Measurements from ENCODE around the gene HOXC12.
A peak's percentile ranks its signal among the peaks of the same experiment; 100 is the strongest.

HOXC12 gene

GRCh38 chr12:53968214-53969127 lies 13.8 kb downstream of the HOXC12 start (continued):
- peak; percentile 32 for TF ChIP-seq ZBTB26 (tag by site-specific recombination; optimal IDR thresholded peaks at IDR 0.05)
- no peak for TF ChIP-seq ZNF776 (tag by site-specific recombination; IDR thresholded peaks at IDR 0.05; ENCODE audit: borderline replicate concordance)
- TF ChIP-seq PRDM4 (tag by site-specific recombination; IDR thresholded peaks at IDR 0.05): peak; percentile 65; the same call in 1 of the 2 replicates
- no peak for TF ChIP-seq ZNF416 (tag by site-specific recombination; IDR thresholded peaks at IDR 0.05)
- no peak for TF ChIP-seq HOXA7 (CRISPR knock-in tag; IDR thresholded peaks at IDR 0.05; ENCODE audit: borderline replicate concordance)
- TF ChIP-seq ZNF560 (tag by site-specific recombination; IDR thresholded peaks at IDR 0.05; ENCODE audit: borderline replicate concordance): no peak
- 0 out of 2 replicates have a peak, but pooled peaks have one; percentile 7 for TF ChIP-seq KLF17 (tag by site-specific recombination; IDR thresholded peaks at IDR 0.05)
- 0 out of 2 replicates have a peak, but pooled peaks have one; percentile 26 for TF ChIP-seq YY1 (tag by site-specific recombination; IDR thresholded peaks at IDR 0.05)
- no peak for TF ChIP-seq ZNF121 (tag by site-specific recombination; IDR thresholded peaks at IDR 0.05)
- TF ChIP-seq ZNF585B (tag by site-specific recombination; IDR thresholded peaks at IDR 0.05): no peak
- TF ChIP-seq ZNF518A (tag by site-specific recombination; conservative IDR thresholded peaks at IDR 0.05; ENCODE audit: low read depth): no peak
- TF ChIP-seq ZNF791 (tag by site-specific recombination; IDR thresholded peaks at IDR 0.05): no peak
- TF ChIP-seq ZNF600 (tag by site-specific recombination; IDR thresholded peaks at IDR 0.05): peak; percentile 95
- no peak for TF ChIP-seq EGR2 (tag by site-specific recombination; IDR thresholded peaks at IDR 0.05; ENCODE audit: low read depth)
- no peak; the same call in 1 of the 2 replicates for TF ChIP-seq WT1 (tag by site-specific recombination; IDR thresholded peaks at IDR 0.05)
- 0 out of 2 replicates have a peak, but pooled peaks have one; percentile 44 for TF ChIP-seq IKZF3 (tag by site-specific recombination; IDR thresholded peaks at IDR 0.05)
- TF ChIP-seq ZNF148 (tag by site-specific recombination; IDR thresholded peaks at IDR 0.05; ENCODE audit: borderline replicate concordance): no peak
- peak; percentile 70 for TF ChIP-seq ZBTB20 (tag by site-specific recombination; IDR thresholded peaks at IDR 0.05)
- no peak for TF ChIP-seq ZNF621 (tag by site-specific recombination; IDR thresholded peaks at IDR 0.05)
- TF ChIP-seq ZNF785 (tag by site-specific recombination; IDR thresholded peaks at IDR 0.05): no peak
- TF ChIP-seq ZNF473 (tag by site-specific recombination; IDR thresholded peaks at IDR 0.05): no peak
- TF ChIP-seq ZNF211 (tag by site-specific recombination; IDR thresholded peaks at IDR 0.05; ENCODE audit: low read depth): no peak
- no peak for TF ChIP-seq ZNF133 (tag by site-specific recombination; IDR thresholded peaks at IDR 0.05)
- TF ChIP-seq ZNF530 (tag by site-specific recombination; IDR thresholded peaks at IDR 0.05; ENCODE audit: low read depth): no peak
- TF ChIP-seq ZNF629 (tag by site-specific recombination; IDR thresholded peaks at IDR 0.05): no peak
- TF ChIP-seq PRDM1 (tag by site-specific recombination; IDR thresholded peaks at IDR 0.05): peak; percentile 79
- TF ChIP-seq ZNF335 (tag by site-specific recombination; conservative IDR thresholded peaks at IDR 0.05): peak; percentile 79
- no peak for TF ChIP-seq HOXD13 (CRISPR knock-in tag; IDR thresholded peaks at IDR 0.05; ENCODE audit: borderline replicate concordance)

All from HEK293 (cell line).